T-helper 2 cell treated with Interferon-gamma antibody and Interleukin-4, amounts not matched to agents 5 μg/mL and 100 μg/mL, for 36 hours (primary cell): ENCODE measurements around the gene IGF2BP3.
A peak's percentile ranks its signal among the peaks of the same experiment; 100 is the strongest.
"Not testable (repeated sequence)": the region's sequence is repeated elsewhere in the genome, so short reads cannot be mapped to it uniquely, and the experiment has no call there.

Experiments
- DNase-seq: peaks from one replicate; pipeline ENCODE4 v3.0.0; 2021; ENCODE audit warnings: low spot score
- H3K27ac Mint-ChIP-seq: one replicate; pipeline ENCODE4 v1.8.0; 2021; ENCODE audit warnings: mild to moderate bottlenecking, mixed read lengths
- H3K27me3 Mint-ChIP-seq: one replicate; pipeline ENCODE4 v1.8.0; 2021; ENCODE audit warnings: low read depth, mixed read lengths
- H3K36me3 Mint-ChIP-seq: one replicate; pipeline ENCODE4 v1.8.0; 2021; ENCODE audit warnings: low read depth, mixed read lengths
- H3K4me1 Mint-ChIP-seq: one replicate; pipeline ENCODE4 v1.8.0; 2021; ENCODE audit warnings: low read depth, mixed read lengths
- H3K4me3 Mint-ChIP-seq: one replicate; pipeline ENCODE4 v1.8.0; 2022; ENCODE audit warnings: mild to moderate bottlenecking, moderate library complexity, mixed read lengths
- H3K9me3 Mint-ChIP-seq: one replicate; pipeline ENCODE4 v1.8.0; 2021; ENCODE audit warnings: mixed read lengths

IGF2BP3 gene

DNA sequence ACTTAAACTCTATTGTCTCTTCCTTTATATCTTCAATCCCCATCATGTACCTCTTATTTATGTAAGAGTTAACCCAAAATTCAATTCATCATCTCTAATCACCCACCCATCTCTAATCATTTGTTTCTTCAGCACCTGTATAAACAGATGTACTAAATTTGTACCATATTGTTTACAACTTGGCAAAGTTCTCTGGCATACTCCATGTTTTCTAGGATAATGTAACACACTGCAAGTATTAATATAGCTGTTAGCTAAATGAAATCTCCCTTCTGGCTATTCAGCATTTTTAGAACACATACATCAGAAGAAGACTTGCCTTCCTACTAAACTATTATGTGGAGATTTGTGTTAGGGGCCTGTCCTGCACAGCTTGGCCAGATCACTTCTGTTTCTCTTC, 138.1 kb downstream of the IGF2BP3 start:
- DNase-seq, result no peak
- no peaks in the 10 kb centered on the region for H3K4me1 Mint-ChIP-seq
- no peak overlapping the region for H3K27ac Mint-ChIP-seq
- H3K27me3 Mint-ChIP-seq, result no peaks in the 10 kb centered on the region
- peaks cover 24% of the 10 kb centered on the region for H3K36me3 Mint-ChIP-seq
- H3K4me3 Mint-ChIP-seq, result no peak overlapping the region
- H3K9me3 Mint-ChIP-seq, result no peaks in the 10 kb centered on the region

DNA sequence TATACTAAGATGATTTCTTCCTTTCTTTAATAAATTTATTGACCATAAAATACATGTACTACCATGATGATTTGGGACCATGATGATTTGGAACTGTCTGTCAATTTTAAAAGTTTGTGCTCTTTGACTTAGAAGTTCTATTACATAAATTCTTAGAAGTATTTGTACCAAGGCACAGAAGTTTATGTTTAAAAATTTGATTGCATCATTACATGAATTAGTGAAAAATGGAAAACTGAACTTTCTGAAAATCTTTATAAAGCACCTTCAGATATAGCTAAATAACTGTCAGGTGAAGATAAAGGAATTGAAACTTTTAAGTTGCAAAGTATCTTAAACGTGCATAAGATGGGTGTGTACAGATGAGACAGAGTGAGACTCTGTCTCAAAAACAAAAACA, 139.2 kb downstream of the IGF2BP3 start:
- DNase-seq, result no peak
- no peaks in the 10 kb centered on the region for H3K9me3 Mint-ChIP-seq
- no peak overlapping the region for H3K27ac Mint-ChIP-seq
- H3K4me3 Mint-ChIP-seq, result no peak overlapping the region
- no peaks in the 10 kb centered on the region for H3K4me1 Mint-ChIP-seq
- H3K27me3 Mint-ChIP-seq, result peaks cover 1% of the 10 kb centered on the region
- H3K36me3 Mint-ChIP-seq, result peaks cover 26% of the 10 kb centered on the region

DNA sequence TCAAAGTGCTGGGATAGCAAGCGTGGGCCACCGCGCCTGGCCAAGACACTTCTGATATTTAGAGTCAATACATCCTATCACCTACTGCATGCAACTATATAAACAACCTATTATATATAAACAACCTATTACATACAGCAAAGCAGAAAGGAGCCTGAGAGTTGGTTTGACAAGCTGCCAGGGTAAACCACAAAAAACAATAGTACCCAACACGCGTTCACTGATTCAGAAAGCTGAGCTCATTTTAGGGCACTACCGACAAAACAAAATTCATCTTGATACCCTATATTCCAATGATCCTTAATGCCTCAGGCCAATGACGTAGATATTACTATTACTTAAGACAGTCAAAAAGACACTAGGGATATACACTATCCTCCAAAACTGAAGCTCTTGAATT, 154.9 kb downstream of the IGF2BP3 start:
- DNase-seq, result no peak
- Mint-ChIP-seq H3K27me3 (no peaks in the 10 kb centered on the region), H3K4me3 (no peak overlapping the region), H3K36me3 (peaks cover 30% of the 10 kb centered on the region), H3K9me3 (no peaks in the 10 kb centered on the region), H3K27ac (no peak overlapping the region), H3K4me1 (peaks cover 3% of the 10 kb centered on the region)

DNA sequence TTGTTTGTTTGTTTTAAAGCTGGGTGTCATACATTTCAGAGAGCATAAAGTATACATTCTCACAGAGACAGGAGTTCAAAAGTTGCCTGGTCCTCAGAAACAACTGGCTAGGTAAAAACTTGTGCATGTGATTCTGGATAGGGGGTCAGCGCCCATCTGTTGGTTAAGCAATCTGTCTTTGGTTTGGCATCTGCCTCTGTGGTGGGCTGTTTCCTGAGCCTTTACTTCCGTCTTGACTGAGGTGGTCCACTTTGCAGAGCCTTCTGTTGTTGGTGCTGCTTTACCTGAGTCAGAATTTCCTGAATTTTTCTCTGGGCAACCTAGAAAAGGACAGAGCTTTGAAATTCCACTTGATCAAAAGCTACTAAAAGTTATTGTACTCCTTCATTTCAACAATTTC, 158.2 kb downstream of the IGF2BP3 start:
- not testable (repeated sequence) for H3K9me3 Mint-ChIP-seq, H3K4me3 Mint-ChIP-seq, H3K27me3 Mint-ChIP-seq, H3K27ac Mint-ChIP-seq, DNase-seq, H3K4me1 Mint-ChIP-seq
- peaks cover 39% of the 10 kb centered on the region for H3K36me3 Mint-ChIP-seq

DNA sequence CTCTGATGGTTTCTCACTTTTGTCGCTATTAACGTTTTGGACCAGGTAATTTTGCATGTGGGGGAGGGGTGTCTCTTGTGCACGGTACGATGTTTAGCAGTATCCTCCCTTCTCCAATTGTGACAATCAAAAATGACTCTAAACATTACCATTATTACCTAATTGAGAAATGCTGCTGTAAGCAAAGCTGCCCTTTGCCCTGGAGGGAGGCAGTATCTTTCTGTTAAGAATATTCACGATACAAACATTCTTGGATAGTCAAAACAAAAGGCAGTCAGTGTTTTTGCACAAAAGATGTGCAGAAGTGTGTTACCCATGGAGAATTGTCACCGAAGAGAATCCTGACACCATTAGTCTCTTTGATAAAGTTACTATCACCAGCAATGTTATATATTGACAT, 161.5 kb downstream of the IGF2BP3 start:
- Mint-ChIP-seq H3K36me3 (peaks cover 58% of the 10 kb centered on the region), H3K27me3 (no peaks in the 10 kb centered on the region), H3K4me3 (no peak overlapping the region), H3K9me3 (no peaks in the 10 kb centered on the region), H3K4me1 (peaks cover 19% of the 10 kb centered on the region), H3K27ac (no peak overlapping the region)
- DNase-seq, result no peak

DNA sequence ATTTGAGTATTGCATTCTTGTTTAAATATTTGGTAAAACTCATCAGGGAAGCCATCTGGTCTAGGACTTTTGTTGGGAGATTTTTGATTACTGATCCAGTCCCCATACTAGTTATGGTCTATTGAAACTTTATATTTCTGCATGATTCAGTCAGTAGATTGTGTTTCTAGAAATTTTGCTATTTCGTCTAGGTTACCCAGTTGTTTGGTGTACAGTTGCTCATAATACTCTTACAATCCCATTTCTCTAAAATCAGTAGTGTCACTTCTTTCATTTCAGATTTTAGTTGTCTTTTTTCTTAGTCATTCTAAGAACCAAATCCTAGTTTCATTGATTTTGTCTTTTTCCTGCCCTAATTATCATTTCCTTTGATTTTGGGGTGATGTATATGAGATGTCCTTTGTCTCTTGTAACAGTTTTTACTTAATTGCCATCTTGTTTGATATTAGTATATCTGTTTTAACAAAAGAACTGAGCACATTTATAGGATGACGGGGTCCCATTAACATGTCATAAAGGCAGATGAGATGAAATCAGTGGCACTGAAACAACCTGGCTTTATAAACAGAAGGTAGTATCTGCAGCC, 163.3 kb downstream of the IGF2BP3 start:
- peaks cover 29% of the 10 kb centered on the region for H3K4me1 Mint-ChIP-seq
- DNase-seq, result no peak
- no peaks in the 10 kb centered on the region for H3K27me3 Mint-ChIP-seq
- no peak overlapping the region for H3K4me3 Mint-ChIP-seq
- no peaks in the 10 kb centered on the region for H3K9me3 Mint-ChIP-seq
- H3K36me3 Mint-ChIP-seq, result peaks cover 63% of the 10 kb centered on the region
- H3K27ac Mint-ChIP-seq, result peak overlapping the region; percentile 41

DNA sequence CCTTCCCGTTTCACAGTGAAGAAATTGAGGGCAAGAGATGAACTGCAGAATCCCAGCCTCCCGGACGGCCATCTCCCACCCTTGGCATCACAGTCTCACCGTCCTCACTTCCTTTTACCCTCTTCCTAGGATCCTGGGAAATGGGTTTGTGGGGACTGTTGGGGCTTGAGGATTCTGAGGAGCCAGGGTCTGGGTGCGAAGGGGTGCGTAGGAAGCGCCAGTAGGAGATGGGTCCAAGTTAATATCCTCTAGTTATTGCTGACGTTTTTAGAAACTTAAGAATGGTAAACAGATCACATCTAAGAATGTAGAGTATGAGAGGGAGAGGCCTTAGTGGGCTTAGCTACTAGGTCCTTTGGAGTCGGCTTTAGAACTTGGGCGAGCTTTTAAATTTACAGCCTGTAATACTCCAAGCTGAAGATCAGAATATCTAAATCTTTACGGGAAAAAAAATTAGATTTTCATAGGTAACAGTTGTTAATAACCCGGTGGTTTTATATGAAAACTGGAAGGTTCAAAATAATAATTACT, 170.5 kb downstream of the IGF2BP3 start:
- peaks cover 7% of the 10 kb centered on the region for H3K9me3 Mint-ChIP-seq
- peak overlapping the region; percentile 90 for H3K27ac Mint-ChIP-seq
- peak overlapping the region; percentile 97 for H3K4me3 Mint-ChIP-seq
- peaks cover 34% of the 10 kb centered on the region for H3K4me1 Mint-ChIP-seq
- H3K36me3 Mint-ChIP-seq, result peaks cover 30% of the 10 kb centered on the region
- H3K27me3 Mint-ChIP-seq, result no peaks in the 10 kb centered on the region
- DNase-seq, result no peak

DNA sequence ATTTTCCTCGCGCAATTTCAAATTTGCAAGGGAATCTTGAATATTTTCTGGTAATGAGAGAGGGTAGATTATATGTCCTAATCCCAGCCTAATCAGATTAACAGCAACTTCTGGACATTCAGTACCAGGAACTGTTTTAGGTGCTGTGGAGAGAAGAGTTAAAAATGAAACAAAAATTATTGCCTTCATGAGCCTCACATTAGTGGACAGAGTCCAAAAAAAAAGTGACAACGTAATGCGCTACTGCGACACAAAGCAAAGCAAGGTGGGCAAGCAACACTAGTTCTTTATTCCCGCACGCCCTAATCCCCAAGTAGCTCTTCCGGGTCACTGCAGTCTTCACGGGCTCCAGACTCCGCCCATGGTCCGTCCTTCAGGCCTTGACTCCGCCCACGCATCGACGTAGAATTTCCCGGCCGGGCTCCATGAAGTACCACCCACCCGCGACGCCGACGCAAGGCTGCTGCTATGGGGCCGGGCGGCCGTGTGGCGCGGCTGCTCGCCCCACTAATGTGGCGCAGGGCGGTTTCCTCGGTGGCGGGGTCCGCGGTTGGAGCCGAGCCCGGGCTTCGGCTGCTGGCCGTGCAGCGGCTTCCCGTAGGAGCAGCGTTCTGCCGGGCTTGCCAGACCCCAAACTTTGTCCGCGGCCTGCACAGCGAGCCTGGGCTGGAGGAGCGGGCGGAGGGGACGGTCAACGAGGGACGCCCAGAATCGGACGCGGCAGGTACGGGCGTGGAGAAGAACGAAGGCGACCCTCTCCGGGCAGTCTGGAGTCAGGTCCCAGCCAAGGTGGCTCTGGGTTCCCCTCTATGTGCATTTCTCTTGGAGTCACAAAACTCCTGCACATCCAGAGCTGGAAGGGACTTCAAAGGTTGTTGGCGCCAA, 171.2 kb downstream of the IGF2BP3 start, which contains the start of gene MALSU1:
Gene MALSU1, plus strand, starts transcription at position 455 of the 885 bp plus-strand sequence. Its CDS starts 14 bp downstream, at position 469.
- Mint-ChIP-seq H3K36me3 (peaks cover 25% of the 10 kb centered on the region), H3K4me1 (peaks cover 34% of the 10 kb centered on the region), H3K27me3 (no peaks in the 10 kb centered on the region), H3K4me3 (peak within 1 kb of the TSS; percentile 97), H3K27ac (peak within 1 kb of the TSS; percentile 90), H3K9me3 (peaks cover 7% of the 10 kb centered on the region)
- DNase-seq, result peak; percentile 97

DNA sequence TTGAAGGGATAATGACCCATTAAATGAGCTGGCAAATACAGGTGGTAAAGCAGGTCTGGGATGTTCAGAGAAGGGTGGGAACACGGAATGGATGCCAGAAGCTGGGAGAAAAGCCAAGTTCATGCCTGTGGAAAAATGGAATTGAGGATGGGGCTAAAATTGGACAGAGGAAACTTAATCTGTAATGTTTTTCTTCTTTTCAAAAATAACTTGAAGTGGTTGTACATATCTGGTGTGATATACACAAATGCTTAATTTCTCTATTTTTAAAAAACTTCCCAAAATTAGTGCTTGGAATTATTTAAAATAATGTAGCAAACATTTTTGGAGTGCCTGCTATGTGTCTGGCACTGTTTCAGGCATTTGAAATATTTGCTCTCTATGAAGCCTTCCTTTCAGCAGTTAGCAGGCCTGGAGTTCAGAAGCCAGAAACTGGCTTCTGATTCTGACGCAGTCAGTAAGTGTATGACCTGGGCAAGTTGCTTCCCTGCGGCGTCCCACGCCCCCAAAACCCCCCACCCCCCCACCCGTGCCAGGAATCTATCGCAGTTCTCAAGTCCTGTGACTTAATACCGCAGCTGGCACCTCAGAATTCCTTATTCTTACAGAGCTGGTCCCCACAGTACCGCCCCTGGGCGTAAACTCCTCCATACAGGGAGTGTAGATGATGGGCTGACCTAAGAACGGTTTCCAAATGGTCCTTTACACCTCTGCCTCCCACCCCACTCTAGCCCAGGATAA, 172.0 kb downstream of the IGF2BP3 start:
- H3K4me3 Mint-ChIP-seq, result peak overlapping the region; percentile 97
- no peaks in the 10 kb centered on the region for H3K27me3 Mint-ChIP-seq
- no peak for DNase-seq
- H3K27ac Mint-ChIP-seq, result peak overlapping the region; percentile 90
- peaks cover 22% of the 10 kb centered on the region for H3K36me3 Mint-ChIP-seq
- H3K4me1 Mint-ChIP-seq, result peaks cover 32% of the 10 kb centered on the region
- H3K9me3 Mint-ChIP-seq, result peaks cover 7% of the 10 kb centered on the region

DNA sequence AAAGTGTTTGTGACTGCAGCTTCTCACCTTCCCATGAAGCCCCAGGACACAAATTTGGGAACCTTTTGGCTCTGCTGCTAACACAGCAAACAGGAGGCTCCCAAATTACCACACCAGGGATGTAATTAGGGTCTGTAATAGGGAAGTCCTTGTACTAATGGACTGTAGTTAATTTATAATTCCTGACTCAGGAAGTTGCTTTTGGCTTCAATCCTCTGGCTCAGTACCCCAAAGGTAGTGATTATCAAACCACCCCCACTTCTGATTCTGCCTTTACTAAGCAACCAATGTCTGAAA, 174.9 kb downstream of the IGF2BP3 start:
- Mint-ChIP-seq H3K4me1 (peaks cover 14% of the 10 kb centered on the region), H3K4me3 (no peak overlapping the region), H3K36me3 (peaks cover 5% of the 10 kb centered on the region), H3K9me3 (peaks cover 7% of the 10 kb centered on the region), H3K27me3 (no peaks in the 10 kb centered on the region), H3K27ac (no peak overlapping the region)
- DNase-seq, result no peak

DNA sequence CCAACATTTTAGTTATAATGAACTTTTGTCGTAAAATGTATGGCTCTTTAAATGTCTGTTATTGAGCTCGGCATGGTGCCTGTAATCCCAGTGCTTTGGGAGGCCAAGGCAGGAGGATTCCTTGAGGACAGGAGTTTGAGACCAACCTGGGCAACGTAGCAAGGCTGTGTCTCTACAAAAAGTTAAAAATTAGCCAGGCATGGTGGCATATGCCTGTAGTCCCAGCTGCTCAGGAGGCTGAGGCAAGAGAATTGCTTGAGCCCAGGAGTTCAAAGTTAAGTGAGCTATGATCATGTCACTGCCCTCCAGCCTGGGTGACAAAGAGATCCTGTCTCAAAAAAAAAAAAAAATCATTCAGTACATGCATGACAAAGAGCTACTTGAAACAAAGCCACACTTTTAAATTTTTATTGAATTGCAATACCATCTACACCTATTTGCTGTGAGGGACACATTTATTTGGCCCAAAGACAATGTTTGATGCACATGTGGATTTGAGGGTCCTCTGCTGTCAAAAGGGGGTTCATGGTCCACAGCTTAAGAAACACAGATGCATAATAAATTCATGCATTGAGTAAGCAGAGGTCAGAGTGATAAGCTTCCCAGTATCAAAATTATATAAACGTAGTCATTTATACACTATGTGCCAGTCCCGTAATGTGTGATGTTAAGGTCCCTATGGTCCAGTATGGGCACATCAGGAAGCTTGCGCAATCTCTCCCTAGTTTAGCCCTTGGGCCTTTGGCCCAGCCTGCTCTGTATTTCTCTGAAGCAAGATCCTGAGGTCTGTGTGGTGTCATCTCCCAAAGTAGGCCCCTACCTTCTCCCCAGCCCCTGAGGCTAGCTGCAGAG, 175.5 kb downstream of the IGF2BP3 start:
- peaks cover 9% of the 10 kb centered on the region for H3K4me1 Mint-ChIP-seq
- H3K36me3 Mint-ChIP-seq, result peaks cover 3% of the 10 kb centered on the region
- no peak overlapping the region for H3K4me3 Mint-ChIP-seq
- no peak for DNase-seq
- no peak overlapping the region for H3K27ac Mint-ChIP-seq
- no peaks in the 10 kb centered on the region for H3K27me3 Mint-ChIP-seq
- peaks cover 7% of the 10 kb centered on the region for H3K9me3 Mint-ChIP-seq

DNA sequence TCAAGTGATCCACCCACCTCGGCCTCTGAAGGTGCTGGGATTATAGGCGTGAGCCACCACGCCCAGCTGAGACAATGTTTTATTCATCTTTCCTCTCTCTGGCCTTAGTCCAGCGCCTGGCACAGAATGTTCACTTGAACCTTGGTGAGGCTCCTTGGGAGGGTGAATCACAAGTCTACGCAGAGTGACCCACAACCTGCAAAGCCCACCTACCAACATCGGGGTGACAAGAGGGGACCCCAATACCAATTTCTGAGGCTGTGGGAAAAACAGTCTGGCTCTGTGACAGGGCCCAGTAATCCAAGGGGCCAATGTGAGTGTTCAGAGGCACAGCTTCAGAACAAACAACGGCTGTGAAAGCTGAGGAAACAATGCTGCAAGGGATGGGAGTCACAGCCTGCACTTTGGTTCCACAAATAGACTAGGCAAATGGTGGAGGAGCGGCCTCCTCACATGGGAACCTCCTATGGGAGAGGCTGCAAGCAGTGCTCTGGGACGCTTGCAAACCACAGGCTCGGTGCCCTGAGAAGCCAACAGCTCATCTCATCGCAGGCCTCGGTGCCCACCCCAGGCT, 176.7 kb downstream of the IGF2BP3 start:
- no peaks in the 10 kb centered on the region for H3K27me3 Mint-ChIP-seq

DNA sequence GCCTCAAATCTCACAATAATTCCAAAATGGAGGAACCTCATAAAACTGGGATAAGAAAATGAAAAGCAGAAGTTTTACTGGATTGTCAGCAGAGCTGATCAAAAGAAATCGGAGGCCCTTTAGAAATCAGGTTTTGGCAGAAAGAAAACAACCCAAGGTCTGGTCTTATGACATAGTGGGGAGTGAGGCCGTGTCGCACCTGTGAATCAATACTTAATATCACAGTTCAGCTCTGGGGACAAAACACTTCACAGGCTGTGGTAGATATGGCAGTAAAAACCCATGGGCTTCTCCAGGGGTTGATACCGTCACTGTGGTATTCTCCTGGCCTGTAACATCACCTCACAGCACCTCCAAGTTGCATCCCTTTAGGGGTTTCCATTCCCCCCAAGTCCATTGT, 177.7 kb downstream of the IGF2BP3 start:
- H3K27me3 Mint-ChIP-seq, result no peaks in the 10 kb centered on the region
- no peak overlapping the region for H3K4me3 Mint-ChIP-seq
- no peaks in the 10 kb centered on the region for H3K9me3 Mint-ChIP-seq
- H3K36me3 Mint-ChIP-seq, result peaks cover 1% of the 10 kb centered on the region
- H3K27ac Mint-ChIP-seq, result no peak overlapping the region
- peaks cover 7% of the 10 kb centered on the region for H3K4me1 Mint-ChIP-seq
- DNase-seq, result no peak

More for the DNA sequence above, 176.7 kb downstream of the IGF2BP3 start:
- H3K4me3 Mint-ChIP-seq, result no peak overlapping the region
- H3K9me3 Mint-ChIP-seq, result peaks cover 3% of the 10 kb centered on the region
- H3K36me3 Mint-ChIP-seq, result no peaks in the 10 kb centered on the region
- no peak overlapping the region for H3K27ac Mint-ChIP-seq
- H3K4me1 Mint-ChIP-seq, result peaks cover 4% of the 10 kb centered on the region
- no peak for DNase-seq
